Measurements from ENCODE around the gene PUS1.
"Not testable (repeated sequence)": the region's sequence is repeated elsewhere in the genome, so short reads cannot be mapped to it uniquely, and the experiment has no call there.

DNA sequence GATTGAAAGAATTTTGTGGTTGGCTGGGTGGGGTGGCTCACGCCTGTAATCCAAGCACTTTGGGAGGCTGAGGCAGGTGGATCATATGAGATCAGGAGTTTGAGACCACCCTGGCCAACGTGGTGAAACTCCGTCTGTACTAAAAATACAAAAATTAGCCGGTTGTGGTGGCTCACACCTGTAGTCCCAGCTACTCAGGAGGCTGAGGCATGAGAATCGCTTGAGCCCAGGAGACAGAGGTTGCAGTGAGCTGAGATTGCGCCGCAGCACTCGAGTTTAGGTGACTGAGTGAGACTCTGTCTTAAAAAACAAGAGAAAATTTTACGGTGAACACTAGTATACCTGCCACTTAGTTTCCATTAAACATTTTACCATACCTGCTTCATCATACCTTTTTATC, 24.7 kb downstream of the PUS1 start:
- TF ChIP-seq EZH2 (IDR thresholded peaks at IDR 0.05); POLR2AphosphoS5 (IDR thresholded peaks at IDR 0.05; ENCODE audit: borderline replicate concordance, low read depth, low read length): not testable (repeated sequence)

All from SK-N-MC (cell line).